GM12874 (cell line): Measurements from ENCODE around the gene MCRS1.

Experiments
- TF ChIP-seq, protein P1 (sequence below): IDR thresholded peaks from 2 replicates; pipeline ENCODE4 v1.5.1; 2011; ENCODE audit warnings: low read depth, mild to moderate bottlenecking, control low read depth, low read length, moderate library complexity; ENCODE audit not compliant: insufficient read depth

MCRS1 gene

GRCh38 chr12:49585477-49586459 lies 17.8 kb upstream of the MCRS1 start:
- TF ChIP-seq, protein P1, sequence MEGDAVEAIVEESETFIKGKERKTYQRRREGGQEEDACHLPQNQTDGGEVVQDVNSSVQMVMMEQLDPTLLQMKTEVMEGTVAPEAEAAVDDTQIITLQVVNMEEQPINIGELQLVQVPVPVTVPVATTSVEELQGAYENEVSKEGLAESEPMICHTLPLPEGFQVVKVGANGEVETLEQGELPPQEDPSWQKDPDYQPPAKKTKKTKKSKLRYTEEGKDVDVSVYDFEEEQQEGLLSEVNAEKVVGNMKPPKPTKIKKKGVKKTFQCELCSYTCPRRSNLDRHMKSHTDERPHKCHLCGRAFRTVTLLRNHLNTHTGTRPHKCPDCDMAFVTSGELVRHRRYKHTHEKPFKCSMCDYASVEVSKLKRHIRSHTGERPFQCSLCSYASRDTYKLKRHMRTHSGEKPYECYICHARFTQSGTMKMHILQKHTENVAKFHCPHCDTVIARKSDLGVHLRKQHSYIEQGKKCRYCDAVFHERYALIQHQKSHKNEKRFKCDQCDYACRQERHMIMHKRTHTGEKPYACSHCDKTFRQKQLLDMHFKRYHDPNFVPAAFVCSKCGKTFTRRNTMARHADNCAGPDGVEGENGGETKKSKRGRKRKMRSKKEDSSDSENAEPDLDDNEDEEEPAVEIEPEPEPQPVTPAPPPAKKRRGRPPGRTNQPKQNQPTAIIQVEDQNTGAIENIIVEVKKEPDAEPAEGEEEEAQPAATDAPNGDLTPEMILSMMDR = no peak

DNA sequence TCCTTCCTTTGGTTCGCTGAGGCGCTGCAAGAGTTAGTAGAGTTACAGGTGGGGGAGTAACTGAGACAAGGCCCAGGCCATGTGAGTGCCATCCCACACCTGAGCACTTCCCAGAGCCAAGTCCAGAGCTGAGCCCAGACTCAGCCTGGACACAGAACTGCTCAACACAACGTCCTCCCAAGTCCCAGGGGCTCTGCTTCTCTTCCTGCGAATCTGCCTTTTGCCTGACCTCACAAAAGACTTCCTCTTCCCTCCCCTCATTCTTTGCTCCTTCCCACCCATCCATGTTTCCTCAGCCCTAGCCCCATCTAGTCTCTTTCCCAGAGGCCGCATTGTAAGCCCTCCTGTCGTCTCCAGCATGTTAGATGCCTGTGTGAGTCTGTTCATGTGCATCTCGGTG lies 16.6 kb upstream of the MCRS1 start:
- TF ChIP-seq, protein P1 = no peak

DNA sequence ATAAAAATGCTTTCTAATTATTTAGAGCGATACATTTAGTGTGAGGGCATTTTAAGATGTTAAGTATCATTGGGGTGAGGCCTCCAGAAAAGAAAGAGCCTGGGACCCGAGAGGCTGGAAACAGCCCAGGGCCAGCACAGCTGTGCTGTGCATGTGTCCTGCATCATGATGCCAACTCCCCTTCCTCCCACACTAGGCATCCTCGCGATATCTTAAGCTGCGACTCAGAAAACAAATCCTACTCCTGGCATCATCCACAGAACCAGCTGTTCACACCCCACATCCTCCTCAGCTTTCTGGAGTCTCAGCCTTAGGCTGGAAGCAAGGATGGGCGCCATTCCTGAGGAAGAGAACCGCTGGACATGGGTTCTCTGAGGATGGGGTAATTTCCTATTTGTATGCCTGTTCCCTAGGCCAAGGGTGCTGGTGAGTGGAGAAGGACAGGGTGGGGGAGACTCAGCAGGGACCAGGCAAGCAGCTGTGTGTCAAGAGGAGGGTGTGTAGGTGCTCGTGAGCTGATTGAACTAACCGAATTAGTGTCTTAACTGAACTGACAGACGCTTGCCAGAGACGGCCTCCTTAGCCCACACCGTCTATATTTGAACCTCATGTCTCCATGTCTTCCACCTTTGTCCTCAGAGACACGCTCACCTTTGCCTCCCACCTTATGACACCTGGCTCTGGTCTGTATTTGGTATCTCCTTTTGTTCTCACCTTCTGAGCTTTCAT lies 15.6 kb upstream of the MCRS1 start:
- TF ChIP-seq, protein P1 = no peak

DNA sequence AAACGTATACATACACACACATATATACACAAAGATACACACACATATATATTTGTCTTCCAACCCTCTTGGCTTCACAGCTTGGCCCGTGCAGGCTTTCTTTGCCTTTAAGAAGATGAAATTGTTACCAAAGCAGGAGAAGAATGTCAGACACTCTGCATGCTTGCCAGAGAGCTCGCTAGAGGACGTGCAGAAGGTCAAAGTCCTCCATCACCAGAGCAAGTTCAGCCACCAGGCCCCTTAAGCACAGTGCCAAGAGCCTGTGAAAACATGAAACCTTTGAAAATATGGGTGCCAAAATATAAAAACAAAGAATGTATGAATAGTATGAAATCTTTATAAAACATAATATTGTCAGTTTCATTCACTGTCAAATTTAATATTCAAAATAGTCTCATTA lies 14.9 kb upstream of the MCRS1 start:
- TF ChIP-seq, protein P1 = no peak

- TF ChIP-seq, protein P1 = no peak
Observed at GRCh38 chr12:49582201-49582600, 14.3 kb upstream of the MCRS1 start.

- TF ChIP-seq, protein P1 = peak; percentile 85
Observed at GRCh38 chr12:49580572-49581535, 12.9 kb upstream of the MCRS1 start.
